Endothelial cell of umbilical vein (primary cell): ENCODE measurements around the gene KMT2C. TPM values are rescaled to one million over a fixed set of nuclear protein-coding genes. Genes with fewer than 3 reads are reported as not detected.

ENCODE experiments used
- BruUV-seq: library from RNA; stranded (reverse); fragments of 400-500 nt; replicated peaks from 2 replicates; lab custom pipeline; 2021; lab: Mats Ljungman, UMichigan
- CTCF ChIA-PET: fragments of 300-600, 350-600 bp; sonication (Branson Sonifier 250); formaldehyde crosslinking; loops from one replicate; lab custom pipeline; 2021; ENCODE audit warnings: antibody characterized with exemption, inconsistent platforms; lab: Charles Lee
- POLR2A ChIA-PET: fragments of 300-600, 350-600 bp; sonication (Branson Sonifier 250); formaldehyde crosslinking; loops from one replicate; lab custom pipeline; 2021; ENCODE audit warnings: antibody characterized with exemption, inconsistent platforms; lab: Charles Lee
- DNase-seq: peaks from one replicate; pipeline ENCODE4 v3.0.0-alpha.2; 2011; ENCODE audit warnings: low read depth, low spot score
- FAIRE-seq: peaks from 2 replicates; lab custom pipeline; 2011; peaks lifted over from hg19 to GRCh38; lab: Jason Lieb, UNC
- H2AFZ ChIP-seq: 2 replicates; pipeline ENCODE4 v1.6.0; 2012; ENCODE audit warnings: low read depth, low read length, control low read depth, inconsistent platforms
- H3K27ac ChIP-seq: 2 replicates; pipeline ENCODE4 v1.5.1; 2011; ENCODE audit warnings: low read depth, mild to moderate bottlenecking, control low read depth, low read length, moderate library complexity; ENCODE audit not compliant: insufficient read depth
- H3K27me3 ChIP-seq, 2 experiments: 2 replicates each; pipeline versions ENCODE4 v1.6.0 to v1.6.1; 2011; ENCODE audit warnings: low read length in 2 of 2, mixed read lengths in 1 of 2; ENCODE audit not compliant: control insufficient read depth in 2 of 2, insufficient read depth in 2 of 2
- H3K36me3 ChIP-seq, 2 experiments: 2 replicates in 1 of 2; 3 replicates in 1 of 2; pipeline ENCODE4 v1.5.1; 2011; ENCODE audit warnings: low read length in 2 of 2, mild to moderate bottlenecking in 1 of 2, moderate library complexity in 1 of 2; ENCODE audit not compliant: control insufficient read depth in 2 of 2, insufficient read depth in 2 of 2; ENCODE audit errors: extremely low read depth in 1 of 2
- H3K4me1 ChIP-seq: 3 replicates; pipeline ENCODE4 v1.5.1; 2011; ENCODE audit warnings: mild to moderate bottlenecking, low read length; ENCODE audit not compliant: control insufficient read depth, insufficient read depth; ENCODE audit errors: extremely low read depth
- H3K4me2 ChIP-seq: 2 replicates; pipeline ENCODE4 v1.6.1; 2011; ENCODE audit warnings: low read length, control low read depth, mixed read lengths; ENCODE audit not compliant: insufficient read depth
- H3K4me3 ChIP-seq, 3 experiments: fragments of 200-600 bp in 1 of 3; sonication (generic), shearing (Covaris generic) in 1 of 3; replicated peaks in 1 of 3; 2 replicates each; pipeline ENCODE4 v1.5.1; 2011 to 2016; ENCODE audit warnings: control low read depth in 3 of 3, low read length in 3 of 3, mild to moderate bottlenecking in 2 of 3, inconsistent platforms in 1 of 3, low read depth in 1 of 3, moderate library complexity in 1 of 3; ENCODE audit not compliant: insufficient read depth in 1 of 3
- H3K79me2 ChIP-seq: 2 replicates; pipeline ENCODE4 v1.6.0; 2012; ENCODE audit warnings: low read length, inconsistent platforms; ENCODE audit not compliant: control insufficient read depth, insufficient read depth
- H3K9ac ChIP-seq: replicated peaks from 2 replicates; pipeline ENCODE3; 2011; ENCODE audit warnings: low read length, control low read depth; ENCODE audit not compliant: insufficient read depth; ENCODE audit errors: extremely low read depth
- H3K9me1 ChIP-seq: replicated peaks from 3 replicates; pipeline ENCODE4 v1.6.0; 2011; ENCODE audit warnings: mild to moderate bottlenecking, low read length; ENCODE audit not compliant: control insufficient read depth, insufficient read depth; ENCODE audit errors: extremely low read depth
- H3K9me3 ChIP-seq: replicated peaks from 2 replicates; pipeline ENCODE4 v1.5.1; 2012; ENCODE audit warnings: low read length, inconsistent platforms; ENCODE audit not compliant: control insufficient read depth, insufficient read depth
- H4K20me1 ChIP-seq: replicated peaks from 2 replicates; pipeline ENCODE3; 2011; ENCODE audit warnings: mild to moderate bottlenecking, low read length; ENCODE audit not compliant: control insufficient read depth, insufficient read depth; ENCODE audit errors: extremely low read depth
- CTCF ChIP-seq, 2 donors: IDR thresholded peaks; 1 replicate in 1 of 2; 2 replicates in 1 of 2; pipeline ENCODE4 v1.5.1; 2011; ENCODE audit warnings: low read length in 2 of 2, mild to moderate bottlenecking in 2 of 2, moderate library complexity in 2 of 2, control low read depth in 1 of 2, inconsistent platforms in 1 of 2, low read depth in 1 of 2; ENCODE audit not compliant: insufficient read depth in 1 of 2; ENCODE audit errors: extremely low read depth in 1 of 2
- EZH2 ChIP-seq: IDR thresholded peaks from 2 replicates; pipeline ENCODE4 v1.6.1; 2012; ENCODE audit warnings: borderline replicate concordance, low read depth, mild to moderate bottlenecking, moderate library complexity, low read length, inconsistent platforms; ENCODE audit not compliant: severe bottlenecking
- FOS ChIP-seq: IDR thresholded peaks from 2 replicates; pipeline ENCODE4 v1.6.1; 2011; ENCODE audit warnings: mild to moderate bottlenecking, low read length, moderate library complexity, borderline replicate concordance; ENCODE audit not compliant: insufficient read depth
- GATA2 ChIP-seq: IDR thresholded peaks from 2 replicates; pipeline ENCODE4 v1.7.0; 2011; ENCODE audit warnings: low read depth, mild to moderate bottlenecking, moderate library complexity, mixed read lengths, low read length; ENCODE audit not compliant: insufficient read length, insufficient read depth
- JUN ChIP-seq: IDR thresholded peaks from 2 replicates; pipeline ENCODE4 v1.6.1; 2011; ENCODE audit warnings: borderline replicate concordance, low read depth; ENCODE audit not compliant: insufficient read length, insufficient read depth
- MAX ChIP-seq: IDR thresholded peaks from 2 replicates; pipeline ENCODE4 v1.6.1; 2011; ENCODE audit not compliant: insufficient read depth, insufficient read length
- MYC ChIP-seq: IDR thresholded peaks from one replicate; pipeline ENCODE4 v1.6.1; 2011; ENCODE audit warnings: mild to moderate bottlenecking, low read depth, low read length
- POLR2A ChIP-seq: IDR thresholded peaks from 2 replicates; pipeline ENCODE4 v1.6.1; 2012; ENCODE audit warnings: low read depth, mild to moderate bottlenecking, control low read depth, low read length
- POLR2AphosphoS5 ChIP-seq: IDR thresholded peaks from 2 replicates; pipeline ENCODE4 v1.6.1; 2012; ENCODE audit warnings: low read depth, mild to moderate bottlenecking, control low read depth, low read length, moderate library complexity; ENCODE audit not compliant: insufficient read depth
- dilution Hi-C: fragments of 300-500 bp; cut with MboI; formaldehyde crosslinking; loops from one replicate; pipeline ENCODE4 v1.15.0; 2019; ENCODE audit warnings: low sequenced_read_pairs; ENCODE audit not compliant: extremely low pct_ligation_motif_present
- intact Hi-C: fragments of 100-400 bp; cut with micrococcal nuclease; formaldehyde crosslinking; loops from one replicate; pipeline ENCODE4 v1.10.0; 2022
- polyA plus RNA-seq, 4 experiments: library from polyadenylated mRNA; depleted of rRNA in 3 of 4; stranded (reverse) in 3 of 4; unstranded in 1 of 4; fragments of >200 nt; gene quantifications; 2 replicates each; pipeline versions ENCODE4 v1.2.1 to v1.2.3, GENCODE V29; 2011 to 2012; ENCODE audit warnings: missing spikeins in 1 of 4
- total RNA-seq: library from RNA; stranded (reverse); gene quantifications from 2 replicates; pipeline ENCODE4 v1.2.3, GENCODE V29; 2021

The KMT2C gene
- total and polyA plus RNA-seq, 2 donors (not counting 3 experiments of a cell fraction or from before 2014, with no cell fraction given) = 8.0 to 53.7 TPM

GRCh38 chr7:152133804-152134203 lies 302.0 kb downstream of the KMT2C start:
- POLR2A ChIA-PET = no interaction called here
- no peaks in the 10 kb centered on the region for H3K27me3 ChIP-seq

More at GRCh38 chr7:152133804-152134203, 302.0 kb downstream of the KMT2C start:
- no peak for FAIRE-seq
- no peak for DNase-seq
- intact Hi-C loops = loop anchor here (5.0 kb wide), 1 partner anchor 107 kb away; the partner anchor contains the start of gene GALNT11
- Histone ChIP-seq H3K27ac (no peak overlapping the region), H3K4me1 (peaks cover 12% of the 10 kb centered on the region), H3K9me3 (no peaks in the 10 kb centered on the region), H3K9ac (no peak overlapping the region), H3K4me2 (no peak overlapping the region), H3K79me2 (no peaks in the 10 kb centered on the region), H3K36me3 (peaks cover 0 to 22% of the 10 kb centered on the region in 2 experiments), H2AFZ (no peak overlapping the region), H3K4me3 (no peak overlapping the region), H4K20me1 (no peaks in the 10 kb centered on the region), H3K9me1 (no peaks in the 10 kb centered on the region)
- dilution Hi-C loops = no loop called here
- BruUV-seq = no TSS peak
- CTCF ChIA-PET = no interaction called here
- TF ChIP-seq EZH2 (no peak), FOS (no peak), POLR2AphosphoS5 (no peak), JUN (no peak), POLR2A (no peak), MAX (no peak), CTCF (IDR thresholded peaks at IDR 0.05; ENCODE audit: extremely low read depth in 1 of 2, insufficient read depth in 1 of 2, low read depth in 1 of 2, low read length in 2 of 2) (no peak), GATA2 (no peak), MYC (no peak)
